Measurements from ENCODE around the gene ZNF330.
A peak's percentile ranks its signal among the peaks of the same experiment; 100 is the strongest.

The ZNF330 gene

DNA sequence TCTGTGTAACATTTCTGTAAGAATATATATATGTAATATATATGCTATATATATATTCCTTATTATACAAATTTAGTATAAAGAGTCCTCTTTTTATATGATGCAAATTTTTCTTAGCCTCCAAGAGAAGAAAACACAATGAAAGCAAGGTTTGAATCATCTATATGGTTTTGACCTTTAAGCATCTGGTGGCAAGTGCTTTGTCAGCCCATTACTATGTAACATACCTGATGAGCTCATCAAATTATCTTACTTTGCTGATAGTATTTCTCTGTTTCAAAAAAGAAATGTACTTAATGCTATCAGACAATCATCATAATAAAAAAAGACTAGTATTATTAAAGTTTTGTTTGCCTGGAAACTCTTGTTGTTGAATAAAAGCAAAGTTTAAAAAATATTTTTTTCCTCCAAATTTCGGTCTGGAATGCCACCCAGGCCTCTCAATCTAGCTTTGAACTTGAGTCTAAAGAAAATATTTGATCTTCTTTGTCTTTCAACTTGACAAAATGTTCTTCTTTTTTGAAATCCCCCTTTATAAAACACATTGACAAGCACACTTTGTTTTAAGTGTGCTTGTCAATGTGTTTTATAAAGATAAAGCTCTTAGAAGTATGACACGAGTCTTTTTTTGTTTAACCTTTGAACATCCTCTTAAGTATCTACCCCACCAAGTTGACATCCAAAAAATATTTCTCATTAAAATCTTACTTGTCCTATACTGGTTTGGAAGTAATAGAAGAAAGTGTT is 26.2 kb downstream of the ZNF330 start:
- no peak for TF ChIP-seq CTCF (IDR thresholded peaks at IDR 0.05; ENCODE audit: low read depth, low read length, missing control alignments)
- no peak for DNase-seq (ENCODE audit: extremely low read depth, low read depth)
- no peak overlapping the region for H3K4me3 ChIP-seq (replicated peaks; ENCODE audit: low read depth, low read length)

GRCh38 chr4:141247430-141247780 is 26.7 kb downstream of the ZNF330 start:
- no peak for DNase-seq (ENCODE audit: extremely low read depth, low read depth)
- H3K4me3 ChIP-seq (replicated peaks; ENCODE audit: low read depth, low read length) = no peak overlapping the region
- TF ChIP-seq CTCF (IDR thresholded peaks at IDR 0.05; ENCODE audit: low read depth, low read length, missing control alignments) = no peak

DNA sequence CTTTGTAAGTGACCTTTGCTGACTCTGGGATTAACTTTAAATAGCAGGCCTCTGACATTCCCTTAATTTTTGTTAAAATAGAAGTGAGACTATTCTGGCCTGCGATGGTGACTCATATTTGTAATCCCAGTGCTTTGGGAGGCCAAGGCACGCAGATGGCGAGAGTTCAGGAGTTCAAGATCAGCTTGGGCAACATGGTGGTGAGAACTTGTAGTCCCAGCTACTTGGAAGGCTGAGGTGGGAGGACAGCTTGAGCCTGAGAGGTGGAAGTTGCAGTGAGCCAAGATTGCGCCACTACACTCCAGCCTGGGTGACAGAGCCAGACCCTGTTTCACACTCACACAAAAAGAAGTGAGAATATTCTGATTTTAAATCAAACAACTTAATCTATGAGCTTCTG is 27.3 kb downstream of the ZNF330 start:
- H3K4me3 ChIP-seq (replicated peaks; ENCODE audit: low read depth, low read length) = no peak overlapping the region
- no peak for TF ChIP-seq CTCF (IDR thresholded peaks at IDR 0.05; ENCODE audit: low read depth, low read length, missing control alignments)
- DNase-seq (ENCODE audit: extremely low read depth, low read depth) = peak; percentile 22

DNA sequence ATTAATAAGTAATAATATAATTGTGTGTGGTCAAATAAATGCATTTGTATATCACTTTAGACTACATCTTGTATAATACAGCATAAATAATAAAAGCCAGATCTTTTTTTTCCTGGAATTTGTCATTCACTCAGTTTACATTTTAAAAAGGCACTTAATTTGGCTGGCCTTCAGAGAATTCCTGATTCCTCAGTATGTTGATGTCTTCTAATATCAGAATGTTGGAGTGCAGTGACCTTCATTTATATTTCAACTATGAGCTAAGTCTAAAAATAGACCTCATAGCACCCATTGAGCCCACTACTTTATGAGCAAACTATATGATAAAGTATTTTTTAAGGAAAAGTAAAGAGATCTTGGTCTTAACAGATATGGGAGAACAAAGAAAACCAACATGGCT is 27.8 kb downstream of the ZNF330 start:
- no peak overlapping the region for H3K4me3 ChIP-seq (replicated peaks; ENCODE audit: low read depth, low read length)
- DNase-seq (ENCODE audit: extremely low read depth, low read depth) = no peak
- TF ChIP-seq CTCF (IDR thresholded peaks at IDR 0.05; ENCODE audit: low read depth, low read length, missing control alignments) = no peak

DNA sequence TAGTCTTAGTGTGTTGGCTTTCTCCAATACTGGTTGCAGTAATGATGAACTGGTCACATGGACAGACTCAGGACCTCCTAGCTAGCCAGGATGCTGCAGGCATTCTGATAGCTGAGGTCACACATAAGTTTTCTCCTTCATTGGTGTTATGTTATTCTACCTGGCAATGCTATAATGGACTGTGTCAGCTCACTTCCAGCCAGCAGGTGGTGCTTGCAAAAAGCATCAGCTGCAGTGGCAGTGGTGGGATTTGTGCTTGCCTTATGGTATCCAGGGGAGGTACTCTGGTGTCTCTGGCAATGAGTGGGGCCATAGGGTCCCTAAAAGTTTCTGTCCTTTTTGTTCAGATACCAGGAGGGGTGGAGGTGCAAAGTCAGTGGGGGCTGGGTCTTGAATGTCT is 33.6 kb downstream of the ZNF330 start:
- DNase-seq (ENCODE audit: extremely low read depth, low read depth) = no peak
- no peak overlapping the region for H3K4me3 ChIP-seq (replicated peaks; ENCODE audit: low read depth, low read length)
- peak; percentile 19 for TF ChIP-seq CTCF (IDR thresholded peaks at IDR 0.05; ENCODE audit: low read depth, low read length, missing control alignments)

- TF ChIP-seq CTCF (IDR thresholded peaks at IDR 0.05; ENCODE audit: low read depth, low read length, missing control alignments) = no peak
- DNase-seq (ENCODE audit: extremely low read depth, low read depth) = no peak
- H3K4me3 ChIP-seq (replicated peaks; ENCODE audit: low read depth, low read length) = no peak overlapping the region
Measured at GRCh38 chr4:141255016-141255415, 34.3 kb downstream of the ZNF330 start.

- no peak for DNase-seq (ENCODE audit: extremely low read depth, low read depth)
- TF ChIP-seq CTCF (IDR thresholded peaks at IDR 0.05; ENCODE audit: low read depth, low read length, missing control alignments) = no peak
- H3K4me3 ChIP-seq (replicated peaks; ENCODE audit: low read depth, low read length) = no peak overlapping the region
Measured at GRCh38 chr4:141258558-141258957, 37.9 kb downstream of the ZNF330 start.
